Peyer's patch (tissue), 4 donors: ENCODE data around the gene ENAH. TPM values are rescaled to one million over a fixed set of nuclear protein-coding genes. Genes with fewer than 3 reads are reported as not detected.

ENCODE experiments used
- DNase-seq, 3 donors: peaks; one replicate each; pipeline ENCODE4 v3.0.0-alpha.2; 2017 to 2019
- H3K27ac ChIP-seq, 4 donors: fragments of 200-600 bp; sonication (generic); one replicate each; pipeline ENCODE4 v1.5.1; 2016 to 2019
- H3K27me3 ChIP-seq, 2 donors: fragments of 200-600 bp; sonication (generic); one replicate each; pipeline ENCODE4 v1.5.1; 2019
- H3K36me3 ChIP-seq, 3 donors: fragments of 200-600 bp; sonication (generic); one replicate each; pipeline ENCODE4 v1.5.1; 2016 to 2019
- H3K4me1 ChIP-seq, 4 donors: fragments of 200-600 bp; sonication (generic); one replicate each; pipeline ENCODE4 v1.5.1; 2016 to 2019
- H3K4me3 ChIP-seq, 4 donors: fragments of 200-600 bp; sonication (generic); 1 replicate in 3 of 4; 2 replicates in 1 of 4; pipeline ENCODE4 v1.5.1; 2016 to 2019; ENCODE audit warnings: mild to moderate bottlenecking in 1 of 4
- H3K9me3 ChIP-seq, 4 donors: fragments of 200-600 bp; sonication (generic); one replicate each; pipeline ENCODE4 v1.5.1; 2016 to 2019; ENCODE audit warnings: mild to moderate bottlenecking in 1 of 4
- POLR2A ChIP-seq, 2 donors: fragments of 450-650 bp; IDR thresholded peaks; one replicate each; pipeline ENCODE4 v1.5.1; 2017; ENCODE audit warnings: antibody characterized with exemption in 2 of 2, mild to moderate bottlenecking in 2 of 2, moderate library complexity in 2 of 2
- total RNA-seq, 4 donors: library from RNA; depleted of rRNA; stranded (reverse); fragments of >200 nt; gene quantifications; one replicate each; pipeline ENCODE4 v1.1.0, GENCODE V29; 2016
- TF ChIP-seq, protein P1 (sequence below), 6 experiments: fragments of 450-650 bp in 4 of 6; fragments of 200-600 bp in 2 of 6; sonication (generic) in 1 of 6; IDR thresholded peaks; one replicate each; pipeline ENCODE4 v1.5.1; 2017 to 2019; ENCODE audit warnings: antibody characterized with exemption in 6 of 6, mild to moderate bottlenecking in 3 of 6, moderate library complexity in 1 of 6

ENAH gene
- total RNA-seq, 4 donors from 2014 or later: 7.6 to 51.2 (median 16.5) TPM

DNA sequence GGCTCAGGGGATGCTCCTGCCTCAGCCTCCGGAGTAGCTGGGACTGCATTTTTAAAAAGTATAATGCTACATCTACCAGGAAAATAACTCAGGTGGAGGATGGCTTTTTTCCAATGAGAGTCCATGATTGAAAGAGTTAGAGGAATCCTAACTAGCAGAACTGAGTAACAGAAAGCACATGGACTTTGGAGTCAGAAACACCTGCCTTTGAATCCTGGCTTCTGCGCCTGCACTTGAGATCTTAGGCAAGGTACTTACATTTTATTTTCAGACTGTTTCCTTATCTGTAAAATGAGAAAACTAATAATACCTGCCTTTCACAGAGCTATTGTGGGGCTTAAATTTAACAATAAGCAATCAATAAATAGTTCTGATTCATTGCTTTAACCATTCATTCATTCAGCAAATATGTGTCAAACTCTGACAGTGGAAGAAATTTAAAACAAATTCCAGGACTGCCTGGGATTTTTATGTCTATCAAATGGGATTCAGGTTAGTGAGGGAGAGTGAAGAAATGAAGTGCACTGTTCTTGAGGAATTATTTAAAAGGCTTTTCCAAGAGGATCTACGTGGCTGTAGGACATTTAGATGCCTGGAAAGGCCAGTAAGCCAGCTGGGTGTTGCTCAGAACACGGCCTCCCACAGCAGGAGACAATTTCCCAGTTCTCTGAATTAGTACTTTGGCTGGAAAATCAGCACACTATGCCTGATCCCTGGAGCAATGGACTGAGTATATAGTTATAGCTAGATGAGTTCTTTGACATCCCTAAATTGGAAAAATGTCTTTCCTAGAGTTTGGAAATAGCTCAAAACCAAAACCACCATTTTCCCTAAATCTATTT lies 212.3 kb downstream of the ENAH start:
- peak overlapping the region in 3 of 4 donors; percentile 13 to 90 (median 84) for H3K27ac ChIP-seq
- no peaks in the 10 kb centered on the region for H3K36me3 ChIP-seq
- TF ChIP-seq POLR2A (IDR thresholded peaks at IDR 0.05): no peak
- TF ChIP-seq, protein P1, sequence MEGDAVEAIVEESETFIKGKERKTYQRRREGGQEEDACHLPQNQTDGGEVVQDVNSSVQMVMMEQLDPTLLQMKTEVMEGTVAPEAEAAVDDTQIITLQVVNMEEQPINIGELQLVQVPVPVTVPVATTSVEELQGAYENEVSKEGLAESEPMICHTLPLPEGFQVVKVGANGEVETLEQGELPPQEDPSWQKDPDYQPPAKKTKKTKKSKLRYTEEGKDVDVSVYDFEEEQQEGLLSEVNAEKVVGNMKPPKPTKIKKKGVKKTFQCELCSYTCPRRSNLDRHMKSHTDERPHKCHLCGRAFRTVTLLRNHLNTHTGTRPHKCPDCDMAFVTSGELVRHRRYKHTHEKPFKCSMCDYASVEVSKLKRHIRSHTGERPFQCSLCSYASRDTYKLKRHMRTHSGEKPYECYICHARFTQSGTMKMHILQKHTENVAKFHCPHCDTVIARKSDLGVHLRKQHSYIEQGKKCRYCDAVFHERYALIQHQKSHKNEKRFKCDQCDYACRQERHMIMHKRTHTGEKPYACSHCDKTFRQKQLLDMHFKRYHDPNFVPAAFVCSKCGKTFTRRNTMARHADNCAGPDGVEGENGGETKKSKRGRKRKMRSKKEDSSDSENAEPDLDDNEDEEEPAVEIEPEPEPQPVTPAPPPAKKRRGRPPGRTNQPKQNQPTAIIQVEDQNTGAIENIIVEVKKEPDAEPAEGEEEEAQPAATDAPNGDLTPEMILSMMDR (IDR thresholded peaks at IDR 0.05): no peak
- H3K4me3 ChIP-seq: no peak overlapping the region
- H3K9me3 ChIP-seq: no peaks in the 10 kb centered on the region
- no peak for DNase-seq
- no peaks in the 10 kb centered on the region for H3K27me3 ChIP-seq
- peaks cover 6 to 46% (median 11%) of the 10 kb centered on the region in 4 donors for H3K4me1 ChIP-seq

DNA sequence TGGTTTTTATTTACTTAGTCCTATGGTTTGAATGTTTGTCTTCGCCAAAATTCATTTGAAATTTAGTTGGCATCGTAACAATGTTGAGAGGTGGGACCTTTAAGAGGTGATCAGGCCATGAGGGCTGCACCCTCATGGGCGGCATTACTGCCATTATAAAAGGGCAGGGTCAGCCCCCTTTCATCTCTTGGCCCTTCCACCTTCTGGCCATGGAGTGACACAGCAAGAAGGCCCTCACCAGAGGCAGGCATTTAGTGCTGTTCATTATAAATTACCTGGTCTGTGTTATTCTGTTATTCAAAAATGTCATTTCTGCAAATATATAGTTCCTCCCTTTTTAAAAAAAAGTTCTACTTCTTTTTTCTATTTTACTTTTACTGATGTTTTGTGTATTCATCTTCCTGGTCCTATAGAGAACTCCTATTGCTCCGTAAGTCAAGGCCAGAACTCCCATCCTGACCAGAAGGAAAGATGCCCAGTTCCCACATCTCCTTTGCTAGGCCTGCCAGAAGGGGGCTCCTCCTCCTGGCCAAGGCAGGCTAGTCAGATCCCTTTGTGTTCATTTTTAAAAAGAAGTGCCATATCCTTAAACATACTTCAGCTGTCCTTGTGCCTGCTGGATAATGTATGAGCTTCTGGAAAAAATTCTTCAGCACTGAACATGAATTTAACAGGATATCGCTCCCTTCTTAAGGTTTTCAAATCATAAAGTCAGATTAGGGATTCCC lies 215.0 kb downstream of the ENAH start:
- Histone ChIP-seq H3K27ac (no peak overlapping the region), H3K27me3 (no peaks in the 10 kb centered on the region), H3K9me3 (no peaks in the 10 kb centered on the region), H3K4me1 (peaks cover 0 to 22% (median 4%) of the 10 kb centered on the region in 4 donors), H3K36me3 (no peaks in the 10 kb centered on the region), H3K4me3 (no peak overlapping the region)
- no peak for DNase-seq
- TF ChIP-seq POLR2A (IDR thresholded peaks at IDR 0.05): no peak
- TF ChIP-seq, protein P1 (IDR thresholded peaks at IDR 0.05): peak in 3 of 6 experiments; percentile 11 to 28 (median 19)

Other genes starting within 250 kb of the ENAH start
- 10 to 100 TPM; 36.3 to 75.1 (median 45.1) TPM for gene LBR, start 225.1 kb downstream of the ENAH start, total RNA-seq
- gene SRP9, start 124.7 kb upstream of the ENAH start, total RNA-seq: 100 to 1,000 TPM in 3 of 4 donors, 10 to 100 TPM in 1; 67.9 to 153 (median 131) TPM
- 100 to 1,000 TPM in 1 of 4 donors, 10 to 100 TPM in 3; 28.9 to 109 (median 59.9) TPM for gene EPHX1, start 157.0 kb upstream of the ENAH start, total RNA-seq
- gene TMEM63A, start 229.3 kb upstream of the ENAH start, total RNA-seq: 100 to 1,000 TPM in 3 of 4 donors, 10 to 100 TPM in 1; 77.8 to 339 (median 275) TPM
- gene LEFTY1, start 236.0 kb upstream of the ENAH start, total RNA-seq: 10 to 100 TPM in 1 of 4 donors, 1 to 10 TPM in 3; 1.5 to 15.6 (median 5.6) TPM